HEK293 (cell line): Measurements from ENCODE around the gene NSFL1C.

Experiments
- FEZF1 ChIP-seq: fragments of 450-650 bp; formaldehyde crosslinking; IDR thresholded peaks from 2 replicates; pipeline ENCODE4 v1.5.1; 2016; ENCODE audit warnings: missing biosample characterization, missing genetic modification characterization
- GFI1B ChIP-seq: fragments of 450-650 bp; formaldehyde crosslinking; IDR thresholded peaks from 2 replicates; pipeline ENCODE4 v1.5.1; 2016; ENCODE audit warnings: missing biosample characterization, missing genetic modification characterization
- GLIS1 ChIP-seq: fragments of 450-650 bp; formaldehyde crosslinking; IDR thresholded peaks from 2 replicates; pipeline ENCODE4 v1.5.1; 2016; ENCODE audit warnings: missing biosample characterization, missing genetic modification characterization
- KLF7 ChIP-seq: fragments of 450-650 bp; formaldehyde crosslinking; IDR thresholded peaks from 2 replicates; pipeline ENCODE4 v1.5.1; 2016; ENCODE audit warnings: missing biosample characterization, missing genetic modification characterization, borderline replicate concordance
- OVOL3 ChIP-seq: fragments of 450-650 bp; formaldehyde crosslinking; IDR thresholded peaks from 2 replicates; pipeline ENCODE4 v1.5.1; 2016; ENCODE audit warnings: missing biosample characterization, missing genetic modification characterization
- SP3 ChIP-seq: fragments of 450-650 bp; formaldehyde crosslinking; IDR thresholded peaks from 2 replicates; pipeline ENCODE4 v1.5.1; 2016; ENCODE audit warnings: missing biosample characterization, missing genetic modification characterization
- YY1 ChIP-seq: fragments of 450-650 bp; formaldehyde crosslinking; IDR thresholded peaks from 2 replicates; pipeline ENCODE4 v1.5.1; 2018; ENCODE audit warnings: missing biosample characterization, missing genetic modification characterization
- ZBTB1 ChIP-seq: fragments of 450-650 bp; formaldehyde crosslinking; IDR thresholded peaks from 2 replicates; pipeline ENCODE4 v1.5.1; 2016; ENCODE audit warnings: missing biosample characterization, missing genetic modification characterization
- ZBTB48 ChIP-seq: fragments of 450-650 bp; formaldehyde crosslinking; IDR thresholded peaks from 2 replicates; pipeline ENCODE4 v1.5.1; 2016; ENCODE audit warnings: missing biosample characterization, missing genetic modification characterization
- ZEB2 ChIP-seq: fragments of 450-650 bp; formaldehyde crosslinking; IDR thresholded peaks from 2 replicates; pipeline ENCODE4 v1.5.1; 2016; ENCODE audit warnings: missing biosample characterization, missing genetic modification characterization
- ZFP37 ChIP-seq: fragments of 450-650 bp; formaldehyde crosslinking; IDR thresholded peaks from 2 replicates; pipeline ENCODE4 v1.5.1; 2016; ENCODE audit warnings: missing biosample characterization, missing genetic modification characterization
- ZNF114 ChIP-seq: fragments of 450-650 bp; formaldehyde crosslinking; IDR thresholded peaks from 2 replicates; pipeline ENCODE4 v1.5.0; 2017; ENCODE audit warnings: missing biosample characterization, missing genetic modification characterization
- ZNF138 ChIP-seq: fragments of 450-650 bp; formaldehyde crosslinking; IDR thresholded peaks from 2 replicates; pipeline ENCODE4 v1.5.1; 2016; ENCODE audit warnings: missing biosample characterization, missing genetic modification characterization, borderline replicate concordance
- ZNF175 ChIP-seq: fragments of 450-650 bp; formaldehyde crosslinking; IDR thresholded peaks from 2 replicates; pipeline ENCODE4 v1.5.1; 2016; ENCODE audit warnings: missing biosample characterization, missing genetic modification characterization
- ZNF184 ChIP-seq: fragments of 450-650 bp; IDR thresholded peaks from 2 replicates; pipeline ENCODE4 v1.5.1; 2018; ENCODE audit warnings: missing biosample characterization, mild to moderate bottlenecking, missing genetic modification characterization
- ZNF202 ChIP-seq: fragments of 450-650 bp; formaldehyde crosslinking; IDR thresholded peaks from 2 replicates; pipeline ENCODE4 v1.5.1; 2016; ENCODE audit warnings: missing biosample characterization, missing genetic modification characterization, borderline replicate concordance
- ZNF214 ChIP-seq: fragments of 450-650 bp; formaldehyde crosslinking; IDR thresholded peaks from 2 replicates; pipeline ENCODE4 v1.5.1; 2017; ENCODE audit warnings: missing biosample characterization, mild to moderate bottlenecking, missing genetic modification characterization, borderline replicate concordance
- ZNF248 ChIP-seq: fragments of 450-650 bp; formaldehyde crosslinking; IDR thresholded peaks from 2 replicates; pipeline ENCODE4 v1.5.1; 2017; ENCODE audit warnings: missing biosample characterization, missing genetic modification characterization
- ZNF292 ChIP-seq: fragments of 450-650 bp; formaldehyde crosslinking; IDR thresholded peaks from 2 replicates; pipeline ENCODE4 v1.5.1; 2016; ENCODE audit warnings: low read depth, missing biosample characterization, missing genetic modification characterization, borderline replicate concordance
- ZNF366 ChIP-seq: fragments of 450-650 bp; formaldehyde crosslinking; conservative IDR thresholded peaks from 2 replicates; pipeline ENCODE4 v1.5.1; 2016; ENCODE audit warnings: missing biosample characterization, missing genetic modification characterization
- ZNF423 ChIP-seq: fragments of 450-650 bp; formaldehyde crosslinking; IDR thresholded peaks from 2 replicates; pipeline ENCODE4 v1.5.1; 2016; ENCODE audit warnings: missing biosample characterization, missing genetic modification characterization
- ZNF473 ChIP-seq: fragments of 450-650 bp; formaldehyde crosslinking; IDR thresholded peaks from 2 replicates; pipeline ENCODE4 v1.5.1; 2017; ENCODE audit warnings: missing biosample characterization, missing genetic modification characterization
- ZNF521 ChIP-seq: fragments of 450-650 bp; formaldehyde crosslinking; IDR thresholded peaks from 2 replicates; pipeline ENCODE4 v1.5.1; 2017; ENCODE audit warnings: missing biosample characterization, mild to moderate bottlenecking, missing genetic modification characterization
- ZNF555 ChIP-seq: fragments of 450-650 bp; formaldehyde crosslinking; conservative IDR thresholded peaks from 2 replicates; pipeline ENCODE4 v1.5.1; 2017; ENCODE audit warnings: missing biosample characterization, mild to moderate bottlenecking, missing genetic modification characterization, inconsistent platforms
- ZNF610 ChIP-seq: fragments of 450-650 bp; formaldehyde crosslinking; IDR thresholded peaks from 2 replicates; pipeline ENCODE4 v1.5.1; 2016; ENCODE audit warnings: missing biosample characterization, missing genetic modification characterization, borderline replicate concordance
- ZNF660 ChIP-seq: fragments of 450-650 bp; IDR thresholded peaks from 2 replicates; pipeline ENCODE4 v1.5.1; 2018; ENCODE audit warnings: missing biosample characterization, mild to moderate bottlenecking, missing genetic modification characterization
- ZNF747 ChIP-seq: fragments of 450-650 bp; formaldehyde crosslinking; IDR thresholded peaks from 2 replicates; pipeline ENCODE4 v1.5.1; 2016; ENCODE audit warnings: missing biosample characterization, missing genetic modification characterization
- ZNF76 ChIP-seq: fragments of 450-650 bp; formaldehyde crosslinking; IDR thresholded peaks from 2 replicates; pipeline ENCODE4; 2016; ENCODE audit warnings: low read depth, missing biosample characterization, missing genetic modification characterization, borderline replicate concordance
- ZNF791 ChIP-seq: fragments of 450-650 bp; formaldehyde crosslinking; IDR thresholded peaks from 2 replicates; pipeline ENCODE4 v1.5.1; 2016; ENCODE audit warnings: missing biosample characterization, missing genetic modification characterization
- ZSCAN23 ChIP-seq: fragments of 450-650 bp; formaldehyde crosslinking; IDR thresholded peaks from 2 replicates; pipeline ENCODE4 v1.5.1; 2016; ENCODE audit warnings: missing biosample characterization, missing genetic modification characterization
- TF ChIP-seq, protein P1 (sequence below): fragments of 450-650 bp; formaldehyde crosslinking; IDR thresholded peaks from 2 replicates; pipeline ENCODE4 v1.5.0; 2017; ENCODE audit warnings: missing biosample characterization, missing genetic modification characterization, borderline replicate concordance
- TF ChIP-seq, protein P2 (sequence below): IDR thresholded peaks from 2 replicates; pipeline ENCODE4 v1.6.1; 2011; ENCODE audit warnings: mild to moderate bottlenecking, low read depth, low read length, borderline replicate concordance
- TF ChIP-seq, protein P3 (sequence below): fragments of 450-650 bp; formaldehyde crosslinking; IDR thresholded peaks from 2 replicates; pipeline ENCODE4 v1.5.1; 2016; ENCODE audit warnings: missing biosample characterization, missing genetic modification characterization
- TF ChIP-seq, protein P4 (sequence below): fragments of 450-650 bp; formaldehyde crosslinking; IDR thresholded peaks from 2 replicates; pipeline ENCODE4 v1.5.1; 2016; ENCODE audit warnings: missing biosample characterization, missing genetic modification characterization, low read depth

NSFL1C gene

DNA sequence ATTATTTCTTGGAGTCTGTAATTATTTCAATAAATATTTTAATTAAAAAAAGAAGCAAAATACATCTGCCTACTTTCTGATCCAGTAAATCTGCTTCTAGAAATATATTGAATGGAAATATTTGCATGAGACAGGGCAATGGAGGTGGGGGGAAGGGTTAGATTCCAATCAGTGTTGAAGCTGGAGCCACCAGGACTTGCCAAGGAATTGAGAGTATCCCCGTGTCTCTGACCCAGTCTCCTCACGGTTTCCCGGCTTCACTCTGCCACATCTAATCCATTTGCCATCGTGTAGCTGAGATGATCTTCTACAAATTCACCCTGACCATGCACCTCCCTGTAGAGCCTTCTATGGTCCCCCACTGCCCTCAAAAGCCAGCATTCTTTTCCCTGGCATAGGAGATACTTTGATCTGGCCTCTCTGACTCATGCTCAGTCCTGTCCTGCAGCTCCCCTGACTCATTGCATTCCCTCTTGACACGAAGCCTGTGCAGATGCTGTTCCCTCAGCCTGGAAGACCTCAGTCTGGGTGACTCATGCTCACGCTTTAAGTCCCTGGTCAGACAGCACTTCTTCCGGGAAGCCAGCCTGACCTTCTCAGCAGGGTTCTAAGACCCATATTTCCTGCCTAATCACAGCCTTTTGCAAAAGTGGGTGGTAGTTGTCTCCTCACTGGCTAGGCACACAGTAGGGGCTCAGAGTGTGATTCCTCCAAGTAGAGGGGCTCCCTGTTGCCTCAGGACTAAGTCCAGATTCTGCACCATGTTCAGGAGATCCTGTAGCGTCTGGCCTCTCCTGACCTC lies 50.8 kb downstream of the NSFL1C start (continued):
- TF ChIP-seq, protein P1, sequence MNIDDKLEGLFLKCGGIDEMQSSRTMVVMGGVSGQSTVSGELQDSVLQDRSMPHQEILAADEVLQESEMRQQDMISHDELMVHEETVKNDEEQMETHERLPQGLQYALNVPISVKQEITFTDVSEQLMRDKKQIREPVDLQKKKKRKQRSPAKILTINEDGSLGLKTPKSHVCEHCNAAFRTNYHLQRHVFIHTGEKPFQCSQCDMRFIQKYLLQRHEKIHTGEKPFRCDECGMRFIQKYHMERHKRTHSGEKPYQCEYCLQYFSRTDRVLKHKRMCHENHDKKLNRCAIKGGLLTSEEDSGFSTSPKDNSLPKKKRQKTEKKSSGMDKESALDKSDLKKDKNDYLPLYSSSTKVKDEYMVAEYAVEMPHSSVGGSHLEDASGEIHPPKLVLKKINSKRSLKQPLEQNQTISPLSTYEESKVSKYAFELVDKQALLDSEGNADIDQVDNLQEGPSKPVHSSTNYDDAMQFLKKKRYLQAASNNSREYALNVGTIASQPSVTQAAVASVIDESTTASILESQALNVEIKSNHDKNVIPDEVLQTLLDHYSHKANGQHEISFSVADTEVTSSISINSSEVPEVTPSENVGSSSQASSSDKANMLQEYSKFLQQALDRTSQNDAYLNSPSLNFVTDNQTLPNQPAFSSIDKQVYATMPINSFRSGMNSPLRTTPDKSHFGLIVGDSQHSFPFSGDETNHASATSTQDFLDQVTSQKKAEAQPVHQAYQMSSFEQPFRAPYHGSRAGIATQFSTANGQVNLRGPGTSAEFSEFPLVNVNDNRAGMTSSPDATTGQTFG (tag by site-specific recombination) = 0 out of 2 replicates have a peak, but pooled peaks have one; percentile 38
- TF ChIP-seq OVOL3 (tag by site-specific recombination) (no peak), ZBTB48 (tag by site-specific recombination) (peak; percentile 69), ZNF423 (no peak), ZNF610 (tag by site-specific recombination) (no peak), KLF7 (no peak), ZNF76 (no peak), ZNF202 (tag by site-specific recombination) (no peak), GLIS1 (tag by site-specific recombination) (peak; percentile 16; the same call in 1 of the 2 replicates), ZNF791 (tag by site-specific recombination) (no peak), ZNF184 (tag by site-specific recombination) (peak; percentile 87), ZNF138 (tag by site-specific recombination) (no peak), ZFP37 (peak; percentile 96), ZNF473 (tag by site-specific recombination) (no peak), ZSCAN23 (tag by site-specific recombination) (0 out of 2 replicates have a peak, but pooled peaks have one; percentile 71), FEZF1 (no peak), ZNF214 (tag by site-specific recombination) (no peak), ZNF747 (tag by site-specific recombination) (no peak), ZBTB1 (tag by site-specific recombination) (no peak), ZNF248 (tag by site-specific recombination) (no peak), ZNF175 (tag by site-specific recombination) (no peak), ZNF555 (no peak), SP3 (tag by site-specific recombination) (peak; percentile 50), ZNF660 (no peak), ZNF114 (tag by site-specific recombination) (no peak), ZNF292 (no peak), GFI1B (tag by site-specific recombination) (no peak), YY1 (no peak), ZNF366 (peak; percentile 46; the same call in 1 of the 2 replicates), ZNF521 (no peak), ZEB2 (tag by site-specific recombination) (peak; percentile 55; the same call in 1 of the 2 replicates)
- TF ChIP-seq, protein P2, sequence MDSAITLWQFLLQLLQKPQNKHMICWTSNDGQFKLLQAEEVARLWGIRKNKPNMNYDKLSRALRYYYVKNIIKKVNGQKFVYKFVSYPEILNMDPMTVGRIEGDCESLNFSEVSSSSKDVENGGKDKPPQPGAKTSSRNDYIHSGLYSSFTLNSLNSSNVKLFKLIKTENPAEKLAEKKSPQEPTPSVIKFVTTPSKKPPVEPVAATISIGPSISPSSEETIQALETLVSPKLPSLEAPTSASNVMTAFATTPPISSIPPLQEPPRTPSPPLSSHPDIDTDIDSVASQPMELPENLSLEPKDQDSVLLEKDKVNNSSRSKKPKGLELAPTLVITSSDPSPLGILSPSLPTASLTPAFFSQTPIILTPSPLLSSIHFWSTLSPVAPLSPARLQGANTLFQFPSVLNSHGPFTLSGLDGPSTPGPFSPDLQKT = no peak
- TF ChIP-seq, protein P3, sequence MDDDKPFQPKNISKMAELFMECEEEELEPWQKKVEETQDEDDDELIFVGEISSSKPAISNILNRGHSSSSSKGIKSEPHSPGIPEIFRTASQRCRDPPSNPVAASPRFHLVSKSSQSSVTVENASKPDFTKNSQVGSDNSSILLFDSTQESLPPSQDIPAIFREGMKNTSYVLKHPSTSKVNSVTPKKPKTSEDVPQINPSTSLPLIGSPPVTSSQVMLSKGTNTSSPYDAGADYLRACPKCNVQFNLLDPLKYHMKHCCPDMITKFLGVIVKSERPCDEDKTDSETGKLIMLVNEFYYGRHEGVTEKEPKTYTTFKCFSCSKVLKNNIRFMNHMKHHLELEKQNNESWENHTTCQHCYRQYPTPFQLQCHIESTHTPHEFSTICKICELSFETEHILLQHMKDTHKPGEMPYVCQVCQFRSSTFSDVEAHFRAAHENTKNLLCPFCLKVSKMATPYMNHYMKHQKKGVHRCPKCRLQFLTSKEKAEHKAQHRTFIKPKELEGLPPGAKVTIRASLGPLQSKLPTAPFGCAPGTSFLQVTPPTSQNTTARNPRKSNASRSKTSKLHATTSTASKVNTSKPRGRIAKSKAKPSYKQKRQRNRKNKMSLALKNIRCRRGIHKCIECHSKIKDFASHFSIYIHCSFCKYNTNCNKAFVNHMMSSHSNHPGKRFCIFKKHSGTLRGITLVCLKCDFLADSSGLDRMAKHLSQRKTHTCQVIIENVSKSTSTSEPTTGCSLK = no peak
- TF ChIP-seq, protein P4, sequence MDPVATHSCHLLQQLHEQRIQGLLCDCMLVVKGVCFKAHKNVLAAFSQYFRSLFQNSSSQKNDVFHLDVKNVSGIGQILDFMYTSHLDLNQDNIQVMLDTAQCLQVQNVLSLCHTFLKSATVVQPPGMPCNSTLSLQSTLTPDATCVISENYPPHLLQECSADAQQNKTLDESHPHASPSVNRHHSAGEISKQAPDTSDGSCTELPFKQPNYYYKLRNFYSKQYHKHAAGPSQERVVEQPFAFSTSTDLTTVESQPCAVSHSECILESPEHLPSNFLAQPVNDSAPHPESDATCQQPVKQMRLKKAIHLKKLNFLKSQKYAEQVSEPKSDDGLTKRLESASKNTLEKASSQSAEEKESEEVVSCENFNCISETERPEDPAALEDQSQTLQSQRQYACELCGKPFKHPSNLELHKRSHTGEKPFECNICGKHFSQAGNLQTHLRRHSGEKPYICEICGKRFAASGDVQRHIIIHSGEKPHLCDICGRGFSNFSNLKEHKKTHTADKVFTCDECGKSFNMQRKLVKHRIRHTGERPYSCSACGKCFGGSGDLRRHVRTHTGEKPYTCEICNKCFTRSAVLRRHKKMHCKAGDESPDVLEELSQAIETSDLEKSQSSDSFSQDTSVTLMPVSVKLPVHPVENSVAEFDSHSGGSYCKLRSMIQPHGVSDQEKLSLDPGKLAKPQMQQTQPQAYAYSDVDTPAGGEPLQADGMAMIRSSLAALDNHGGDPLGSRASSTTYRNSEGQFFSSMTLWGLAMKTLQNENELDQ (tag by site-specific recombination) = no peak
